ENCODE measurements around the gene PPP2R2B.

- TF ChIP-seq CTCF (conservative IDR thresholded peaks at IDR 0.05; ENCODE audit: low read depth, low read length) = no peak
- no peak for TF ChIP-seq EZH2phosphoT487 (IDR thresholded peaks at IDR 0.05; ENCODE audit: borderline replicate concordance, low read length)
- no peak for TF ChIP-seq EZH2 (IDR thresholded peaks at IDR 0.05; ENCODE audit: low read length, unreplicated experiment)
These were observed 271.7 kb downstream of the PPP2R2B start for GRCh38 chr5:146606893-146607292.

All from PC-3 (cell line).